IMR-90 (cell line): Measurements from ENCODE around the gene TEX261. TPM values are rescaled to one million over a fixed set of nuclear protein-coding genes. Genes with fewer than 3 reads are reported as not detected.

Experiments used
- ATAC-seq: fragments of 200-7000 bp; cut with Tn5 transposase; 2 replicates; pipeline ENCODE4 v1.9.1; 2020; ENCODE audit warnings: low read depth, mild to moderate bottlenecking, moderate library complexity
- Bru-seq: library from RNA; stranded (reverse); fragments of 400-500 nt; gene quantifications from one replicate; lab custom pipeline; 2021; lab: Mats Ljungman, UMichigan
- BruChase-seq, 2 experiments: library from RNA; stranded (reverse); fragments of 400-500 nt; gene quantifications; one replicate each; lab custom pipeline; 2021; lab: Mats Ljungman, UMichigan
- BruUV-seq: library from RNA; stranded (reverse); fragments of 400-500 nt; replicated peaks from 2 replicates; lab custom pipeline; 2021; lab: Mats Ljungman, UMichigan
- CTCF ChIA-PET: fragments of 300-600 bp; formaldehyde crosslinking; extraction: SDS; loops from one replicate; lab custom pipeline; 2021; ENCODE audit warnings: antibody characterized with exemption; lab: Yijun Ruan, JAX
- POLR2A ChIA-PET: fragments of 300-600 bp; sonication (Branson Sonifier 250); formaldehyde crosslinking; loops from one replicate; lab custom pipeline; 2022; ENCODE audit warnings: antibody characterized with exemption; ENCODE audit not compliant: unreplicated experiment; lab: Charles Lee
- DNase-seq: peaks from one replicate; pipeline ENCODE4 v3.0.0; 2013
- H2AFZ ChIP-seq: replicated peaks from 2 replicates; pipeline ENCODE3; 2013; ENCODE audit warnings: low read length, mild to moderate bottlenecking; ENCODE audit not compliant: poor library complexity
- H2AK5ac ChIP-seq: 2 replicates; pipeline ENCODE4 v1.6.1; 2013; ENCODE audit warnings: low read depth, low read length, inconsistent platforms
- H2AK9ac ChIP-seq: replicated peaks from 2 replicates; pipeline ENCODE3; 2013; ENCODE audit warnings: mild to moderate bottlenecking, low read depth, low read length, moderate library complexity; ENCODE audit not compliant: poor library complexity
- H2BK120ac ChIP-seq: 2 replicates; pipeline ENCODE4 v1.6.1; 2013; ENCODE audit warnings: low read depth, low read length, inconsistent platforms
- H2BK15ac ChIP-seq: 3 replicates; pipeline ENCODE4 v1.6.1; 2013; ENCODE audit warnings: low read depth, low read length, inconsistent platforms
- H2BK20ac ChIP-seq: 2 replicates; pipeline ENCODE4 v1.6.1; 2013; ENCODE audit warnings: low read depth, mild to moderate bottlenecking, inconsistent platforms, low read length, moderate library complexity
- H2BK5ac ChIP-seq: 2 replicates; pipeline ENCODE4 v1.6.1; 2013; ENCODE audit warnings: mild to moderate bottlenecking, low read depth, low read length, inconsistent platforms; ENCODE audit not compliant: poor library complexity, severe bottlenecking
- H3K14ac ChIP-seq: replicated peaks from 2 replicates; pipeline ENCODE4 v1.6.1; 2013; ENCODE audit warnings: low read depth, low read length, inconsistent platforms
- H3K18ac ChIP-seq: 2 replicates; pipeline ENCODE4 v1.6.1; 2013; ENCODE audit warnings: low read depth, low read length, control low read depth
- H3K23ac ChIP-seq: 2 replicates; pipeline ENCODE4 v1.6.1; 2013; ENCODE audit warnings: low read depth, low read length, inconsistent platforms
- H3K27ac ChIP-seq: 2 replicates; pipeline ENCODE4 v1.5.1; 2013; ENCODE audit warnings: mild to moderate bottlenecking, control low read depth, low read length; ENCODE audit not compliant: insufficient read depth
- H3K27me3 ChIP-seq: 2 replicates; pipeline ENCODE4 v1.6.1; 2013; ENCODE audit warnings: low read length; ENCODE audit not compliant: control insufficient read depth, insufficient read depth
- H3K36me3 ChIP-seq: 2 replicates; pipeline ENCODE4 v1.6.1; 2013; ENCODE audit warnings: low read length, mixed read lengths; ENCODE audit not compliant: control insufficient read depth, insufficient read depth
- H3K4ac ChIP-seq: 2 replicates; pipeline ENCODE4 v1.6.1; 2013; ENCODE audit warnings: low read depth, low read length, inconsistent platforms
- H3K4me1 ChIP-seq: 2 replicates; pipeline ENCODE4 v1.6.1; 2013; ENCODE audit warnings: low read length, mixed read lengths; ENCODE audit not compliant: control insufficient read depth, insufficient read depth
- H3K4me2 ChIP-seq: 2 replicates; pipeline ENCODE4 v1.6.1; 2013; ENCODE audit warnings: low read depth, mild to moderate bottlenecking, control low read depth, low read length, moderate library complexity
- H3K4me3 ChIP-seq: 2 replicates; pipeline ENCODE4 v1.5.1; 2013; ENCODE audit warnings: low read depth, mild to moderate bottlenecking, control low read depth, low read length, moderate library complexity; ENCODE audit not compliant: insufficient read depth
- H3K56ac ChIP-seq: 2 replicates; pipeline ENCODE4 v1.6.1; 2013; ENCODE audit warnings: low read length, inconsistent platforms; ENCODE audit not compliant: insufficient read depth; ENCODE audit errors: extremely low read depth
- H3K79me1 ChIP-seq, 2 experiments: 2 replicates each; pipeline ENCODE4 v1.6.1; 2013; ENCODE audit warnings: low read length in 2 of 2, inconsistent platforms in 1 of 2, low read depth in 1 of 2
- H3K9ac ChIP-seq: 2 replicates; pipeline ENCODE4 v1.6.1; 2013; ENCODE audit warnings: low read depth, low read length, control low read depth
- H3K9me1 ChIP-seq: 2 replicates; pipeline ENCODE4 v1.6.1; 2013; ENCODE audit warnings: low read length, inconsistent platforms; ENCODE audit not compliant: insufficient read depth
- H3K9me3 ChIP-seq: 2 replicates; pipeline ENCODE4 v1.6.1; 2013; ENCODE audit warnings: low read length; ENCODE audit not compliant: control insufficient read depth, insufficient read depth
- H4K20me1 ChIP-seq: 2 replicates; pipeline ENCODE4 v1.6.1; 2013; ENCODE audit warnings: low read length, inconsistent platforms; ENCODE audit not compliant: insufficient read depth
- H4K5ac ChIP-seq: 2 replicates; pipeline ENCODE4 v1.6.1; 2013; ENCODE audit warnings: mild to moderate bottlenecking, low read depth, low read length, control low read depth
- H4K8ac ChIP-seq, 2 experiments: 2 replicates each; pipeline ENCODE4 v1.6.1; 2013; ENCODE audit warnings: low read depth in 2 of 2, low read length in 2 of 2, control low read depth in 1 of 2, inconsistent platforms in 1 of 2
- H4K91ac ChIP-seq: 2 replicates; pipeline ENCODE4 v1.6.1; 2013; ENCODE audit warnings: low read depth, low read length, inconsistent platforms; ENCODE audit not compliant: insufficient read depth
- BHLHE40 ChIP-seq: fragments of 150-350 bp; IDR thresholded peaks from 2 replicates; pipeline ENCODE4 v1.6.1; 2016; ENCODE audit warnings: mild to moderate bottlenecking, low read depth, low read length
- CEBPB ChIP-seq: IDR thresholded peaks from 2 replicates; pipeline ENCODE4 v1.6.1; 2012; ENCODE audit warnings: low read depth, low read length, improper control_type of control experiment
- CHD1 ChIP-seq: IDR thresholded peaks from 2 replicates; pipeline ENCODE4 v1.6.1; 2012; ENCODE audit warnings: low read depth, low read length, improper control_type of control experiment
- FOS ChIP-seq: fragments of 150-350 bp; IDR thresholded peaks from 2 replicates; pipeline ENCODE4 v1.6.1; 2016; ENCODE audit warnings: low read depth, low read length
- MAFK ChIP-seq: IDR thresholded peaks from 2 replicates; pipeline ENCODE4 v1.6.1; 2012; ENCODE audit warnings: low read depth, low read length, improper control_type of control experiment
- MAZ ChIP-seq: IDR thresholded peaks from 2 replicates; pipeline ENCODE4 v1.6.1; 2012; ENCODE audit warnings: low read depth, mild to moderate bottlenecking, low read length, improper control_type of control experiment, moderate library complexity, borderline replicate concordance
- MXI1 ChIP-seq: IDR thresholded peaks from 2 replicates; pipeline ENCODE4 v1.6.1; 2012; ENCODE audit warnings: low read depth, mild to moderate bottlenecking, low read length, moderate library complexity, borderline replicate concordance
- NFE2L2 ChIP-seq: fragments of 150-350 bp; IDR thresholded peaks from 2 replicates; pipeline ENCODE4 v1.6.1; 2016; ENCODE audit warnings: low read depth, mild to moderate bottlenecking, low read length
- POLR2A ChIP-seq: IDR thresholded peaks from 2 replicates; pipeline ENCODE4 v1.6.1; 2012; ENCODE audit warnings: mild to moderate bottlenecking, low read depth, low read length
- RAD21 ChIP-seq: IDR thresholded peaks from 2 replicates; pipeline ENCODE4 v1.6.1; 2012; ENCODE audit warnings: low read length, improper control_type of control experiment
- RCOR1 ChIP-seq: IDR thresholded peaks from 2 replicates; pipeline ENCODE4 v1.6.1; 2012; ENCODE audit warnings: mild to moderate bottlenecking, low read length, improper control_type of control experiment; ENCODE audit not compliant: insufficient replicate concordance
- RFX5 ChIP-seq: IDR thresholded peaks from 2 replicates; pipeline ENCODE4 v1.8.0; 2012; ENCODE audit warnings: low read depth, mild to moderate bottlenecking, low read length, moderate library complexity
- USF2 ChIP-seq: fragments of 150-350 bp; IDR thresholded peaks from 2 replicates; pipeline ENCODE4 v1.6.1; 2017; ENCODE audit warnings: mild to moderate bottlenecking, antibody characterized with exemption, low read length, low read depth
- WGBS, 2 experiments: methylation state at CpG; one replicate each; pipeline versions ENCODE4 v1.1.5 to v1.1.7; 2013; ENCODE audit warnings: missing lambda C conversion rate in 2 of 2; ENCODE audit not compliant: insufficient read length in 1 of 2; ENCODE audit errors: extremely low coverage in 2 of 2; 5-methylcytosine and 5-hydroxymethylcytosine counted together
- dilution Hi-C: fragments of 300-500 bp; cut with HindIII; formaldehyde crosslinking; loops from one replicate; pipeline ENCODE4 v1.14.3; 2018; ENCODE audit warnings: low sequenced_read_pairs; ENCODE audit not compliant: unreplicated experiment
- in situ Hi-C: fragments of 300-500 bp; cut with MboI; formaldehyde crosslinking; loops from 3 replicates; pipeline ENCODE4 v1.14.3; 2019; ENCODE audit warnings: low sequenced_read_pairs, inconsistent platforms, mixed read lengths
- intact Hi-C: fragments of 100-400 bp; cut with micrococcal nuclease; formaldehyde crosslinking; loops from 2 replicates; pipeline ENCODE4 v1.10.0; 2022
- long read RNA-seq: library from polyadenylated mRNA; unstranded; transcript quantifications from one replicate; pipeline ENCODE4 v2.0.0, GENCODE V29; 2021; ENCODE audit not compliant: unreplicated experiment
- polyA plus RNA-seq, 3 experiments: library from polyadenylated mRNA; depleted of rRNA; stranded (reverse); fragments of >200 nt; gene quantifications; 2 replicates each; pipeline ENCODE4 v1.2.3, GENCODE V29; 2012; ENCODE audit warnings: low replicate concordance in 1 of 3
- total RNA-seq: library from RNA; depleted of rRNA; stranded (reverse); fragments of >200 nt; gene quantifications from 2 replicates; pipeline ENCODE4 v1.2.3, GENCODE V29; 2012; rRNA removed
- TF ChIP-seq, protein P1 (sequence below): fragments of 150-350 bp; IDR thresholded peaks from 2 replicates; pipeline ENCODE4 v1.6.1; 2016; ENCODE audit warnings: low read depth, mild to moderate bottlenecking, low read length, moderate library complexity, borderline replicate concordance

Gene TEX261
- 26.3 and 31.1 TPM in 2 replicates for total RNA-seq
- 64.7 and 69.8 TPM in 2 replicates for polyA plus RNA-seq (2012; rRNA removed)
- 200 and 230 TPM in 2 replicates for polyA plus RNA-seq (2012; cell fraction: cytosol; rRNA removed)
- polyA plus RNA-seq (2012; cell fraction: nucleus; rRNA removed; ENCODE audit: low replicate concordance), result 58.4 and 142 TPM in 2 replicates
- Bru-seq, nascent RNA, result percentile 78 among the genes with signal in this experiment
- percentile 98 among the genes with signal in this experiment for BruChase-seq, experiment 1, labeled RNA remaining after a 6-hour chase
- percentile 95 among the genes with signal in this experiment for BruChase-seq, experiment 2, labeled RNA remaining after a 2-hour chase
- long read RNA-seq, transcript TEX261-201 (6 exons, 3,441 nt), result major isoform, 25 of 44 reads
- long read RNA-seq, partial matches to known transcripts, result 2 of 44 reads
- long read RNA-seq, other reads (novel, unspliced or antisense), result 15 of 44 reads

DNA sequence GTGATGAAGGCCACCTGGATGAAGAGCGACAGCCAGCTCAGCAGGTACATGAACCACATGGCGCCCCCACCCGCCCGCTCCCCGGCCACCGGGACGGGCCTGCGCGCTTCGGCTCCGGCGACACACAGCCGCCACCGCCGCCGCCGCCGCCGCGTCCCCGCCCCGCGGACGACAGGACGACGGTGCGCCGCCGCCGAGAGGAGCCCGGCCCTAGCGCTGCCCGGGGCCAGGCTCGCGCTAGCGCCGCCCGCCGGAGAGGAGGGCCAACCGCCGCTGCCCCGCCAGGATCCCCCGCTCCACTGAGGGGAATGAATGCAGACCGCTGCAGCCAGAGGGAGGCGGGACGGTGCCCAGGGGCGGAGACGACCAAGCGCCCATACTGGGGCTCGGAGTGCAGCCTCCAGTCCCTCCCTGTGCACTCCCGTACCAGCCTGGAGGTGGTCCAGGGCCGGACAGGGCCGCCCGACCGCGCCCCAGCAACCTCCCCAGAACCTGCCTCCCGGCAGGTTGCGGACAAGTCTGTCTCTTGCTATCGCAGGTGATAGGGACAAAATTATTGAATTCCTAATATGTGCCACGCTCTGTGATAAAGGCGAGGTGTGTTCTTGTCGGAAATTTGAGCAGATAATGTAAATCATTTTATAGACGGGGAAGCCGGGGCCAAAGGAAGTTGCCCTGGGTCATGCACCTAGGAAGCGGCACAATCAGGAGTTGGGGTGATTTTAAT lies at the start of gene TEX261:
TSS of gene TEX261 (minus strand) at position 175 of the 727 bp plus-strand sequence. CDS start at position 59, 116 bp downstream.
- Histone ChIP-seq H3K18ac (no peak within 1 kb of the TSS), H3K36me3 (peaks cover 15% of the 10 kb centered on the region), H2AK5ac (peak within 1 kb of the TSS; percentile 48), H2BK120ac (no peak within 1 kb of the TSS), H4K91ac (no peak within 1 kb of the TSS; the same call in 1 of the 2 replicates), H3K27me3 (no peaks in the 10 kb centered on the region), H2BK15ac (no peak within 1 kb of the TSS), H3K9me3 (no peaks in the 10 kb centered on the region), H3K9ac (peak within 1 kb of the TSS; percentile 97), H2BK5ac (peak within 1 kb of the TSS; percentile 23), H4K8ac (peak within 1 kb of the TSS; percentile 73 to 80), H3K79me1 (peaks cover 18 to 32% of the 10 kb centered on the region in 2 experiments), H2BK20ac (no peak within 1 kb of the TSS), H4K20me1 (peaks cover 21% of the 10 kb centered on the region), H3K27ac (peak within 1 kb of the TSS; percentile 49), H3K4me1 (peaks cover 11% of the 10 kb centered on the region), H3K14ac (peak within 1 kb of the TSS; percentile 90; the same call in 1 of the 2 replicates), H3K56ac (peak within 1 kb of the TSS; percentile 59), H2AFZ (peak within 1 kb of the TSS; percentile 100), H2AK9ac (peak within 1 kb of the TSS; percentile 97), H3K4ac (peak within 1 kb of the TSS; percentile 48; the same call in 1 of the 2 replicates), H4K5ac (peak within 1 kb of the TSS; percentile 14; the same call in 1 of the 2 replicates), H3K4me3 (peak within 1 kb of the TSS; percentile 74), H3K23ac (peak within 1 kb of the TSS; percentile 95), H3K9me1 (peaks cover 10% of the 10 kb centered on the region; the same call in 1 of the 2 replicates), H3K4me2 (peak within 1 kb of the TSS; percentile 100)
- dilution Hi-C loops, result no loop called here
- ATAC-seq (peak; percentile 99), DNase-seq (peak; percentile 71)
- ChIA-PET CTCF (no interaction called here), POLR2A (no interaction called here)
- intact Hi-C loops, result loop anchor here (2.0 kb wide), 2 partner anchors 30 to 74 kb away; partner anchors contain the start of gene NAGK
- in situ Hi-C loops, result no loop called here
- WGBS, 2 experiments, result 1% methylated on average over 30 of the region's 65 CpGs; no CpG with 5 or more reads in 1 of the 2 experiments
- no TSS peak for BruUV-seq
- TF ChIP-seq MAZ, result peak; percentile 78; the same call in 1 of the 2 replicates
- no peak for TF ChIP-seq POLR2A
- peak; percentile 46; the same call in 1 of the 2 replicates for TF ChIP-seq MXI1
- TF ChIP-seq USF2, result no peak
- TF ChIP-seq BHLHE40, result no peak
- peak; percentile 18; the same call in 1 of the 2 replicates for TF ChIP-seq RAD21
- no peak for TF ChIP-seq FOS
- TF ChIP-seq MAFK, result no peak
- no peak for TF ChIP-seq NFE2L2
- no peak for TF ChIP-seq RCOR1
- TF ChIP-seq RFX5, result no peak
- no peak for TF ChIP-seq CHD1
- TF ChIP-seq, protein P1, sequence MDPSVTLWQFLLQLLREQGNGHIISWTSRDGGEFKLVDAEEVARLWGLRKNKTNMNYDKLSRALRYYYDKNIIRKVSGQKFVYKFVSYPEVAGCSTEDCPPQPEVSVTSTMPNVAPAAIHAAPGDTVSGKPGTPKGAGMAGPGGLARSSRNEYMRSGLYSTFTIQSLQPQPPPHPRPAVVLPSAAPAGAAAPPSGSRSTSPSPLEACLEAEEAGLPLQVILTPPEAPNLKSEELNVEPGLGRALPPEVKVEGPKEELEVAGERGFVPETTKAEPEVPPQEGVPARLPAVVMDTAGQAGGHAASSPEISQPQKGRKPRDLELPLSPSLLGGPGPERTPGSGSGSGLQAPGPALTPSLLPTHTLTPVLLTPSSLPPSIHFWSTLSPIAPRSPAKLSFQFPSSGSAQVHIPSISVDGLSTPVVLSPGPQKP, result no peak
- no peak for TF ChIP-seq CEBPB
